Measurements from ENCODE around the gene RPS6KC1. TPM values are rescaled to one million over a fixed set of nuclear protein-coding genes. Genes with fewer than 3 reads are reported as not detected.

RPS6KC1 gene
- polyA plus RNA-seq, 3 donors: 8.9 to 16.0 (median 11.4) TPM

DNA sequence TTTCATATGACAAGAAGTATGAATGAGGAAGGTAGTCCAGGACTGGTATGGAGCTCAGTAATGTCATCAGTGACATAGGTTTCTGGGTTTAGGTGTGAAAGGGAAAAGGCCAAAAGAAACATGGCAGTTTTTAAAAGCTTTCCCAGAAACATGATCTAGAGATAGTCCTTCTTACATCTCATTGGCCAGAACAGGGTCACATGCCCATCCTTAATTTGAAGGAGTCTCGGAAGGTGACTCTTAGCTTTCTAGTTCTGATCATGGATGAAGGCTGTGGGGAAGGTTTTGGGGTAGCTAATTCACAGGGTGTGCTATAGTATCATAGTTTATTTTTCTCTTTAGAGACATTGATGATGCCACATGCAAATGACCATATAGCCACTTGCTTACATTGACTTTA lies 55.3 kb downstream of the RPS6KC1 start:
- DNase-seq: no peak
- intact Hi-C loops (cut with micrococcal nuclease): no loop called here
- no peak overlapping the region for H2AFZ ChIP-seq (ENCODE audit: insufficient read depth, low read depth, low read length, poor library complexity, severe bottlenecking)
- H3K9me3 Mint-ChIP-seq: peaks cover 0 to 5% (median 0%) of the 10 kb centered on the region in 7 donors
- no peak overlapping the region for H3K27ac Mint-ChIP-seq
- peaks cover 8 to 24% of the 10 kb centered on the region in 2 donors for H3K36me3 ChIP-seq (replicated peaks in 1 of 2; ENCODE audit: control insufficient read depth in 1 of 2, insufficient read depth in 2 of 2, low read length in 2 of 2)
- no peaks in the 10 kb centered on the region for H3K27me3 ChIP-seq (ENCODE audit: control insufficient read depth in 2 of 2, insufficient read depth in 2 of 2, low read length in 2 of 2)
- H3K4me2 ChIP-seq (replicated peaks; ENCODE audit: extremely low read depth, low read length, poor library complexity, severe bottlenecking): no peak overlapping the region
- no peak overlapping the region for H3K9ac ChIP-seq (ENCODE audit: insufficient read depth, low read length, poor library complexity, severe bottlenecking)
- H3K9me3 ChIP-seq (replicated peaks in 1 of 2; ENCODE audit: control insufficient read depth in 1 of 2, insufficient read depth in 1 of 2, low read length in 2 of 2): no peaks in the 10 kb centered on the region
- H3K4me1 ChIP-seq (ENCODE audit: control insufficient read depth in 1 of 2, insufficient read depth in 2 of 2, low read length in 2 of 2): no peaks in the 10 kb centered on the region
- peaks cover 14% of the 10 kb centered on the region for H4K20me1 ChIP-seq (ENCODE audit: insufficient read depth, low read length)
- peaks cover 23 to 26% of the 10 kb centered on the region in 2 donors for H3K36me3 Mint-ChIP-seq
- no CpG with 5 or more reads among the region's 1 CpG for WGBS (ENCODE audit: insufficient coverage)
- no peak overlapping the region for H3K27ac ChIP-seq (ENCODE audit: low read depth in 1 of 2, low read length in 2 of 2)
- no peak overlapping the region for H3K4me3 ChIP-seq (replicated peaks in 1 of 3; ENCODE audit: low read depth in 2 of 3, low read length in 3 of 3)
- H3K79me2 ChIP-seq (ENCODE audit: insufficient read depth, low read length): no peaks in the 10 kb centered on the region
- H3K4me1 Mint-ChIP-seq: no peaks in the 10 kb centered on the region
- H3K4me3 Mint-ChIP-seq: no peak overlapping the region
- H3K27me3 Mint-ChIP-seq (ENCODE audit: low read depth in 3 of 3): no peaks in the 10 kb centered on the region
- TF ChIP-seq CTCF (IDR thresholded peaks at IDR 0.05): no peak

DNA sequence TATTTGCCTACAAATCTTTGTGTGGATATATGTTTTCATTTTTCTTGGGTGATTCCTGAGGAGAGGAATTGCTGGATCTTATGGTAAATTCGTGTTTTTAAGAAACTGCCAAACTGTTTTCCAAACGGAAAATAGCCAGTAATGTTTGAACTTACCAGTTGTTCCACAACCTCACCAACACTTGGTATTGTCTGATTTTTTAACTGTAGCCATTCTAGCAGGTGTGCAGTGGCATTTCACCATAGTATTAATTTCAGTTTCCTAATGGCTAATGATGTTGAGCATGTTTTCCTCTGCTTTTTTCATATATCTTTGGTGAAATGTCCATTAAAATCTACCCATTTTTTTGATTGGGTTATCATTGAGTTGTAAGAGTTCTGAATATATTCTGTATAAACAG lies 56.6 kb downstream of the RPS6KC1 start:
- Histone ChIP-seq H4K20me1 (ENCODE audit: insufficient read depth, low read length) (peaks cover 12% of the 10 kb centered on the region), H3K4me1 (ENCODE audit: control insufficient read depth in 1 of 2, insufficient read depth in 2 of 2, low read length in 2 of 2) (no peaks in the 10 kb centered on the region), H3K9ac (ENCODE audit: insufficient read depth, low read length, poor library complexity, severe bottlenecking) (no peak overlapping the region), H3K4me3 (replicated peaks in 1 of 3; ENCODE audit: low read depth in 2 of 3, low read length in 3 of 3) (no peak overlapping the region), H3K79me2 (ENCODE audit: insufficient read depth, low read length) (no peaks in the 10 kb centered on the region), H3K27ac (ENCODE audit: low read depth in 1 of 2, low read length in 2 of 2) (no peak overlapping the region), H2AFZ (ENCODE audit: insufficient read depth, low read depth, low read length, poor library complexity, severe bottlenecking) (no peak overlapping the region), H3K36me3 (replicated peaks in 1 of 2; ENCODE audit: control insufficient read depth in 1 of 2, insufficient read depth in 2 of 2, low read length in 2 of 2) (peaks cover 8 to 24% of the 10 kb centered on the region in 2 donors), H3K9me3 (replicated peaks in 1 of 2; ENCODE audit: control insufficient read depth in 1 of 2, insufficient read depth in 1 of 2, low read length in 2 of 2) (no peaks in the 10 kb centered on the region), H3K27me3 (ENCODE audit: control insufficient read depth in 2 of 2, insufficient read depth in 2 of 2, low read length in 2 of 2) (no peaks in the 10 kb centered on the region), H3K4me2 (replicated peaks; ENCODE audit: extremely low read depth, low read length, poor library complexity, severe bottlenecking) (no peak overlapping the region)
- Mint-ChIP-seq H3K27ac (no peak overlapping the region), H3K4me3 (no peak overlapping the region), H3K9me3 (peaks cover 0 to 5% (median under 1%) of the 10 kb centered on the region in 7 donors), H3K27me3 (ENCODE audit: low read depth in 3 of 3) (no peaks in the 10 kb centered on the region), H3K4me1 (peaks cover 3% of the 10 kb centered on the region), H3K36me3 (peaks cover 20 to 24% of the 10 kb centered on the region in 2 donors)
- intact Hi-C loops (cut with micrococcal nuclease): no loop called here
- no CpG with 5 or more reads among the region's 2 CpGs for WGBS (ENCODE audit: insufficient coverage)
- no peak for DNase-seq
- no peak for TF ChIP-seq CTCF (IDR thresholded peaks at IDR 0.05)
